Smooth muscle cell (in vitro differentiated cells): ENCODE results near the gene EVC. TPM values are rescaled to one million over a fixed set of nuclear protein-coding genes. Genes with fewer than 3 reads are reported as not detected.

Source experiments
- DNase-seq: peaks from one replicate; lab custom pipeline; 2025; ENCODE audit not compliant: unreplicated experiment; lab: John Stamatoyannopoulos, UW
- H2AFZ ChIP-seq: fragments of 200-600 bp; sonication (generic); 2 replicates; pipeline ENCODE4 v1.6.0; 2016; ENCODE audit warnings: antibody characterized with exemption, low read depth, mild to moderate bottlenecking
- H3F3A ChIP-seq: fragments of 200-600 bp; sonication (generic); 2 replicates; pipeline ENCODE4 v1.6.0; 2017; ENCODE audit warnings: antibody characterized with exemption, low read depth
- H3K27ac ChIP-seq: fragments of 200-600 bp; sonication (generic); 2 replicates; pipeline ENCODE4 v1.5.1; 2016; ENCODE audit warnings: low read depth, mild to moderate bottlenecking
- H3K27me3 ChIP-seq: fragments of 200-600 bp; sonication (generic); 2 replicates; pipeline ENCODE4 v1.6.1; 2016; ENCODE audit warnings: low read depth, mild to moderate bottlenecking
- H3K36me3 ChIP-seq: fragments of 200-600 bp; sonication (generic); 2 replicates; pipeline ENCODE4 v1.5.1; 2016; ENCODE audit warnings: low read depth
- H3K4me1 ChIP-seq: fragments of 200-600 bp; sonication (generic); 2 replicates; pipeline ENCODE4 v1.5.1; 2016; ENCODE audit warnings: low read depth
- H3K4me2 ChIP-seq: fragments of 200-600 bp; sonication (generic); 2 replicates; pipeline ENCODE4 v1.6.0; 2016; ENCODE audit warnings: mild to moderate bottlenecking
- H3K4me3 ChIP-seq: fragments of 200-600 bp; sonication (generic); 2 replicates; pipeline ENCODE4 v1.5.1; 2016; ENCODE audit warnings: mild to moderate bottlenecking
- H3K79me2 ChIP-seq: fragments of 200-600 bp; sonication (generic); 2 replicates; pipeline ENCODE4 v1.6.0; 2016; ENCODE audit warnings: low read depth, mild to moderate bottlenecking
- H3K9ac ChIP-seq: fragments of 200-600 bp; sonication (generic); 2 replicates; pipeline ENCODE4 v1.6.0; 2016; ENCODE audit warnings: low read depth
- H3K9me3 ChIP-seq: fragments of 200-600 bp; sonication (generic); replicated peaks from 2 replicates; pipeline ENCODE4 v1.5.1; 2016; ENCODE audit warnings: low read depth
- H4K20me1 ChIP-seq: fragments of 200-600 bp; sonication (generic); 2 replicates; pipeline ENCODE4 v1.6.0; 2016; ENCODE audit warnings: low read depth
- WGBS: methylation state at CpG from one replicate; pipeline ENCODE4 v1.1.7; 2016; ENCODE audit warnings: low lambda C conversion rate; 5-methylcytosine and 5-hydroxymethylcytosine counted together
- polyA plus RNA-seq: library from polyadenylated mRNA; unstranded; fragments of >200 nt; fragmentation: Nextera tagmentation; extraction: Ambion mirVana; gene quantifications from 2 replicates; pipeline ENCODE4 v1.2.1, GENCODE V29; 2016
- total RNA-seq: library from RNA; depleted of rRNA; stranded (reverse); fragments of >200 nt; gene quantifications from 2 replicates; pipeline ENCODE4 v1.2.3, GENCODE V29; 2014
- TF ChIP-seq, protein P1 (sequence below): fragments of 200-600 bp; sonication (generic); IDR thresholded peaks from 2 replicates; pipeline ENCODE4 v1.5.1; 2017; ENCODE audit warnings: borderline replicate concordance, mild to moderate bottlenecking, antibody characterized with exemption; ENCODE audit not compliant: insufficient read depth, poor library complexity, severe bottlenecking

The EVC gene
- total and polyA plus RNA-seq, 2 experiments from 2014 or later, result 7.5 to 15.5 TPM

DNA sequence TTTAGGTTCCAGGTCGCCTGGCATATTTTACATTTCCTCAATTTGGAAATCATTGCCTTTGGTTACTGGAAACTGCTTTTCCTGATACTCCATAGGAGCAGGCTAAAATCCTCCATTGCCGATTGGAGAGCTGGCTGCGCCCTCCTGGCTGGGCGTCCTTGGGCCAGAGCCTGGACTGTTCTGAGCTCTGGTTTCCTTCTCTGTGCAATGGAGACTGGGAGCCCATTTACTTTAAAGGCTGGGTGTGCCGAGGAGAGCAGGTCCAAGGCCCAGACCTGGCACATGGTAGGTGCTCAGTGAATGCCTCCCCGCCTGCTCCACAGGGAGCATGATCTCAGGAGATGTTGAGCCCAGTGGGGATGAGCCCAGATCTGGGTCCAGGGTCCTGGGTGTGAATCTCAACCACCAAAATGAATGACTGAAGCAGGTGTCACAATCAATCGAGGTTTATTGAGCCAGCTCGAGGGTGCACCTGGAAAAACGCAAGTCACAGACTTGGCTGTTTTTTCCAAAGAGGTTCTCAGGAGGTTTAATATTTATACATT lies 50.0 kb downstream of the EVC start:
- H3K9ac ChIP-seq, result no peak overlapping the region
- H3K79me2 ChIP-seq, result no peaks in the 10 kb centered on the region
- no peaks in the 10 kb centered on the region for H3K4me1 ChIP-seq
- H3K4me2 ChIP-seq, result no peak overlapping the region
- DNase-seq, result no peak
- TF ChIP-seq, protein P1, sequence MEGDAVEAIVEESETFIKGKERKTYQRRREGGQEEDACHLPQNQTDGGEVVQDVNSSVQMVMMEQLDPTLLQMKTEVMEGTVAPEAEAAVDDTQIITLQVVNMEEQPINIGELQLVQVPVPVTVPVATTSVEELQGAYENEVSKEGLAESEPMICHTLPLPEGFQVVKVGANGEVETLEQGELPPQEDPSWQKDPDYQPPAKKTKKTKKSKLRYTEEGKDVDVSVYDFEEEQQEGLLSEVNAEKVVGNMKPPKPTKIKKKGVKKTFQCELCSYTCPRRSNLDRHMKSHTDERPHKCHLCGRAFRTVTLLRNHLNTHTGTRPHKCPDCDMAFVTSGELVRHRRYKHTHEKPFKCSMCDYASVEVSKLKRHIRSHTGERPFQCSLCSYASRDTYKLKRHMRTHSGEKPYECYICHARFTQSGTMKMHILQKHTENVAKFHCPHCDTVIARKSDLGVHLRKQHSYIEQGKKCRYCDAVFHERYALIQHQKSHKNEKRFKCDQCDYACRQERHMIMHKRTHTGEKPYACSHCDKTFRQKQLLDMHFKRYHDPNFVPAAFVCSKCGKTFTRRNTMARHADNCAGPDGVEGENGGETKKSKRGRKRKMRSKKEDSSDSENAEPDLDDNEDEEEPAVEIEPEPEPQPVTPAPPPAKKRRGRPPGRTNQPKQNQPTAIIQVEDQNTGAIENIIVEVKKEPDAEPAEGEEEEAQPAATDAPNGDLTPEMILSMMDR, result no peak
- peaks cover 3% of the 10 kb centered on the region for H3K36me3 ChIP-seq
- H3K27me3 ChIP-seq, result no peaks in the 10 kb centered on the region
- H4K20me1 ChIP-seq, result no peaks in the 10 kb centered on the region
- 96% methylated on average over 9 of the region's 9 CpGs for WGBS
- H3F3A ChIP-seq, result peaks cover 9% of the 10 kb centered on the region
- H3K4me3 ChIP-seq, result no peak overlapping the region
- no peaks in the 10 kb centered on the region for H3K9me3 ChIP-seq
- H3K27ac ChIP-seq, result no peak overlapping the region
- no peak overlapping the region for H2AFZ ChIP-seq

DNA sequence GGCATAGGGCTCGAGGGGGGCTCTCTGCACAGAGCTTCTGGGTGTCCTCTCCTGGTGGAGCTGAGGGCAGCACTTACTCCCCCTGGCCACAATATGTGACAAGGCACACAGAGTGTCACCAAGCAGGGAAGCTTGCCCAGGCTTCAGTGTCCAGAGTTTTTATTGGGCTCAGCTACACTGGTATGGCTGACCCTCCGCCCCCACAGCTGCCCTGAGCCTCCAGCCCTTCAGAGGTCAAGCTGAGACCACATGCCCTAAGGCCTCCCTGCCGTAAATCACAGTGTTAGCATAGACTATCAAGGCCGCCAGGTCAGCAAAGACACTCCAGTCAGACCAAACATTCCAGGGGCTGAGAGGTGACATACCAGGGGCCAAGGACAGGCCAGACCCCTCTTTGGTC lies 59.0 kb downstream of the EVC start:
- DNase-seq, result no peak
- H3K4me2 ChIP-seq, result no peak overlapping the region
- no peaks in the 10 kb centered on the region for H3K79me2 ChIP-seq
- no peak overlapping the region for H3K9ac ChIP-seq
- H2AFZ ChIP-seq, result no peak overlapping the region
- no peak overlapping the region for H3K27ac ChIP-seq
- no peaks in the 10 kb centered on the region for H3K9me3 ChIP-seq
- H3F3A ChIP-seq, result no peaks in the 10 kb centered on the region
- H3K4me1 ChIP-seq, result no peaks in the 10 kb centered on the region
- WGBS, result 97% methylated on average over 4 of the region's 4 CpGs
- TF ChIP-seq, protein P1, result no peak
- no peak overlapping the region for H3K4me3 ChIP-seq
- H4K20me1 ChIP-seq, result no peaks in the 10 kb centered on the region
- H3K36me3 ChIP-seq, result peaks cover 4% of the 10 kb centered on the region
- H3K27me3 ChIP-seq, result no peaks in the 10 kb centered on the region

DNA sequence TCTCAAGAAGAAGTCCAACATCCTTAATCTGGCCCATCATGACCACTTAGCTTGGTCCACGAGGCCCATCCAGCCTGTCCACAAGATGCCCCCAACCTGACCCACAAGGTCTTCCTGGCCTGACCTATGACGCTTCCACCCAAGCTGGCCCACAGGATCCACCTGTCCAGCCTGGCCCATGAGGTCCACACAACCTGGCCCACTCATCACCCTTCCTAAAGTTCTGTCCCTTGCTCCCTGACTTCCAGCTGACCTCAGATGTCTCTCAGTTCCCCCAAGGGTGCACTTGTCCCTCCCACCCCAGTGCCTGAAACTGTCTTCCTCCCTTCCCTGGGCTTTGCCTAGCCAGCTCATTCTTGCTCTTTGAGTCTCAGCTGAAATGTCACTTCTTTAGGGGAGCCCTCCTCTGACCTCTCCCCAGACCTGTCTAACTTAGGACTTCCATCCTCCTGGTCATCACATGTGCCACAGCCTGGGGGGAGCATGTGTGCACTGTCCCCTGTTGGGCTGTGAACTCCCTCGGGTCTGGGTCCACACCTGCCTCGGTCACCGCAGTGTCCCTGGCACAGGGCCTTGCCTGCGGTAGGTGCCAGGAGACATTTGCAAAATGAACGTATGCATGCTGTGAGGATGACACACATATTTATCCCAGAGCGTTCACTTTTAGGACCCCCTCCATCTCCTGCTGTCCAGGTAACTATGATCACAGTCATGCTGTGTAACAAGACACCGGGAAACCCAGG lies 61.7 kb downstream of the EVC start:
- Histone ChIP-seq H3K79me2 (peaks cover 6% of the 10 kb centered on the region), H3K9me3 (peaks cover 17% of the 10 kb centered on the region), H3K27ac (peak overlapping the region; percentile 75), H4K20me1 (no peaks in the 10 kb centered on the region), H3F3A (no peaks in the 10 kb centered on the region), H3K36me3 (peaks cover 20% of the 10 kb centered on the region), H3K4me2 (no peak overlapping the region), H3K27me3 (no peaks in the 10 kb centered on the region), H2AFZ (no peak overlapping the region), H3K4me1 (no peaks in the 10 kb centered on the region), H3K9ac (no peak overlapping the region), H3K4me3 (no peak overlapping the region)
- TF ChIP-seq, protein P1, result no peak
- 86% methylated on average over 9 of the region's 9 CpGs for WGBS
- no peak for DNase-seq

DNA sequence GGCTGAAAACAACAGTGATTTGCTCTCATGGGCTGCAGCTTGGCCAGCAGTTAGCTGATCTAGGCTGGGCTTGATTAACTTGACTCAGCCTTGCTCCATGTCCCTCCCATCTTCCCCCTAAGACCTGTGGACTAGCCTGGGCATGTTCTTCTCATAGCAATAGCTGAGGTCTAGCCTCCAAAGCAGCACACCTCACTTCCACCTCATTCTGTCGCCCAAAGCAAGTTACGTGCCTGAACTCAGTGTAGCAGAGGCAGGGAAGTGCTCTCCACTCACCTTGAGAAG lies 62.2 kb downstream of the EVC start:
- H3K27ac ChIP-seq, result peak overlapping the region; percentile 75
- no peak overlapping the region for H2AFZ ChIP-seq

More for the DNA sequence above, 62.2 kb downstream of the EVC start:
- H3K4me1 ChIP-seq, result no peaks in the 10 kb centered on the region
- no peak overlapping the region for H3K4me2 ChIP-seq
- H3K79me2 ChIP-seq, result peaks cover 6% of the 10 kb centered on the region
- no peaks in the 10 kb centered on the region for H4K20me1 ChIP-seq
- H3K9me3 ChIP-seq, result peaks cover 17% of the 10 kb centered on the region
- TF ChIP-seq, protein P1, result no peak
- peaks cover 20% of the 10 kb centered on the region for H3K36me3 ChIP-seq
- no peak for DNase-seq
- no peak overlapping the region for H3K4me3 ChIP-seq
- 93% methylated on average over 2 of the region's 2 CpGs for WGBS
- H3F3A ChIP-seq, result no peaks in the 10 kb centered on the region
- no peaks in the 10 kb centered on the region for H3K27me3 ChIP-seq
- H3K9ac ChIP-seq, result no peak overlapping the region
